ENCODE data around the gene ABCB9.

Gene ABCB9

DNA sequence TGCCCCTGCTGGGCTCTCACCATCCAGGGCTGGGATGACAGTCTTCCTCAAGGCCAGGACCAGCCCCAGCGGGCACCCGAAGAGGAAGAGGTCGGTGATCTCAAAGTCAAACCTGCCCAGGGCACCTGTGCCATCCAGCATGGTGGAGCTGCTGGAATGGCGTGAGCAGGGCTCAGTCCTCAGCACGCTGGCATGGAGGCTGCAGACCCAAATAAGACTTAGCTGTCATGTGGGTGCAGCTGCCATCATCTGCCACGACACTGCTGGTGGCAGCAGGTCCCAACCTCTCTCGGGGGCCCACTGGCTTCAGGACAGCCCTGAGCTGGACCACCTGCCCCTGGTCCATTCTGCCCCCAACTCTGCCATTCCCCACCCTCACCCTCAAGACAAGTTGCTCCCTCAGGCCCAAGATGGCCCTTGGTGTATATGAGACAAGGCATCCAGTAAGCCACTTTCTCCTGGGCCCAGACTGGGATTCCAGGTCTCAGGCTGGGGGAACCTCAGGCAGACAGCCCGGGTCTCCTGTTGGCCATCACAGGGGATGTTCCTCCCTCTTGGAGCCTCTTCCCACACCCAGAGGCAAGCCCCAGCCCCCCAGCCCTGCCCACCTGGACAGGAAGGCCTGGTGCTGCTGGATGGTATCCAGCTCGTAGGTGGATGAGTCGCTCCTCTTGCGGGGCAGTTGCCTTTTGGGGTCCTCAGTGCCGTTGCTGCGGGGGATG, 28.7 kb upstream of the ABCB9 start:
- no peak for DNase-seq (ENCODE audit: low spot score)
- FAIRE-seq: no peak

DNA sequence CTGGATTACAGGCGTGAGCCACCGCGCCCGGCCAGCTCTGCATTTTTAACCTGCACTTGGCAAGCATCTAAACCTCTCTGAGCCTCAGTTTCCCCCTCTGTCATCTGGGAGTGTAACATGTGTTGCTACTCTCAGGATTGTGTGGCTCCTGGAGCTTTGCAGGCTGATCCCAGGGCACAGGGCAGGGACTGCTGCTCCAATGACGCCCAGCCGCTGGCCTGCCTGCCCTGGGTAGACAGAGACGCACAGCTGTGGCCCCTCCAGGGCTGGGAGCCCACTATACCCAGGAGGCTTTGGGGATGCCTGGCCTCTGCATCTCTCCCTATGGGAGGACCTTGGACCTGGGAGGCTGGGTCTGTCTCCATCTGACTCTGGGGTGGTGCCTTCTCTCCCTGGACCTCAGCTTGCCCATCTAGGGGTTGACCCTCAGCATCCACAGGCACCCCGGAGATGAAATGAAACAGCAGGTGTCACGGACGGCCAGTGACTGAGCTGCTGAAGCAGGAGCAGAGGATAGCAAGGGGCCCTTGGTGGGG, 27.9 kb upstream of the ABCB9 start:
- FAIRE-seq (no peak), DNase-seq (ENCODE audit: low spot score) (no peak)

DNA sequence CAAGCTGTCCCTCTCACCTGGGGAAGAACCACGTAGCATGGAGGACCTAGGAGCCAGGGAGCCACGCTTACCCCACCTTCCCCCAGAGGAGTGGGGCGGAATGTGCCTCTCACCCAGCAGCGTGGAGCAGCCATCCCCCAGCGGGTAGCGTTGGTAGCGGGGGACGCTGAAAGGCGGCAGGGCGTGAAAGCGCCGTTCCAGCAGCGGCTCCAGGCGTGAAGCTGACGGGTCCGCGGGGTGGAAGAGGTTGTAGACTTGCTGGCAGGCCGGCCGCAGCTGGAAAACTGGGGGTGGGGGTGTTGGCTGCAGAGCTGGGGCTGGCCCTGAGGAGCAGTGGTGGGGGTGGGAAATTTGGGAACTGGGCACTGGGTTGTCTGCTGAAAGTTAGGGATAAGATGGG, 26.1 kb upstream of the ABCB9 start:
- no peak for FAIRE-seq
- DNase-seq (ENCODE audit: low spot score): no peak

DNA sequence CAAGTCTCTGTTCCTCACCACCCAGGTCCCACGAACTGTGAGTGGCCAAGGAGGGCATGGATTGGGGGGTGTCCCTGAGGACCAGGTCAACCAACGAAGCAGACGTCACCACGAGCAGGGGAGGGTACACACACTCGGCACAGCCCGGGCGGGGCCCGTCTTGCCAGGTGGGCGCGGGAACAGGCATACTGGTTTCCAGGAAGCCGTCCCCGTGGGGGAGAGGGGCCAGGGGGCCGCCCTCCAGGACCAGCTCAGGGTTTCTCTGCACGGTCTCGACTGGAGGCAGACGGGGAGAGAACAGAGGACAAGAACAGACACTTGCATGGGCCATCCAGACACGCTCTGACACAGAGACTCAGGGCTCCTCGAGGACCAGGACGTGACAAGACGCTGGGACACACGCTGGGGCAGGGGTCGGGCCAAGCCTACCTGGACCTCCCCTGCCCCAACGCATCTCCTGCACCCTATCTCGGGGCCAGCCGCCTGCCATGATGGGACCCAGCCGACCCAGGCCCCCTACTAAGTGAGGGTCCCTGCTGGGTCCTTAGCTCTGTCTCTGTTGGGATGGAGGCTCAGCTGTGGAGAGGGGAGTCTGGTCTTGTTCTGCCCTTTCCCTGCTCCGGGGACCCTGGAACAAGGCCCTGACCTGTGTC, 25.5 kb upstream of the ABCB9 start:
- no peak for DNase-seq (ENCODE audit: low spot score)
- FAIRE-seq: no peak

DNA sequence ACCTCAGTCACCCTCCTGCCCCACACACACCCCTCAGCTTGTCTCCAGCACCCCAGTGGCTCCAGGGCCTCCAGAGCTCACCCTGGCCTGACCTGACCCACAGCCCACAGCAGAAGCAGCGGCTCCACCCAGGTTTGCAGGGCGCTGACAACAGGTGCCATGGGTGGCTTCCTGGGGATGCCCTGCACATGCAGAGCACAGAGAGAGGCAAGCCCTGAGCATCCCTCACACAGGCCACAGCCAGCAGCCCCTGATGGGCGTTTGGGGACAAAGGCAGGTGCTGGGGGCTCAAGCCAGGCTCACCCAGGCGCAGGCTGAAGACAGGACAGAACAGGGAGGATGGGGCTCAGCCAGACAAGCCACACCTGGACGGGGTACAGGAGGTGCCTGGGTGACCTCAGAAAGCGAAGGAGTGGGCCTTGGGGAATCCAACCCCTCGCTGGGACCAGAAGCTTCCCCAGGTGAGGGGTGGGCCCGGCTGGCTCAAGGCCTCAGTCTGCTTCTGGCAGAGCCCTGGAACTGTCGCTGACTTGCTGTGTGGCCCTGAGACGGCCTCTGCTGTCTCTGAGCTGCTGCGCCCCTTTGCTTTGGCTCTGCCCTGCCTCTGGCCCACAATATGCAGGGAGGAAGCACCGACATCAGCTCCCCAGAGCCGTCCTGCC, 24.8 kb upstream of the ABCB9 start:
- no peak for FAIRE-seq

DNA sequence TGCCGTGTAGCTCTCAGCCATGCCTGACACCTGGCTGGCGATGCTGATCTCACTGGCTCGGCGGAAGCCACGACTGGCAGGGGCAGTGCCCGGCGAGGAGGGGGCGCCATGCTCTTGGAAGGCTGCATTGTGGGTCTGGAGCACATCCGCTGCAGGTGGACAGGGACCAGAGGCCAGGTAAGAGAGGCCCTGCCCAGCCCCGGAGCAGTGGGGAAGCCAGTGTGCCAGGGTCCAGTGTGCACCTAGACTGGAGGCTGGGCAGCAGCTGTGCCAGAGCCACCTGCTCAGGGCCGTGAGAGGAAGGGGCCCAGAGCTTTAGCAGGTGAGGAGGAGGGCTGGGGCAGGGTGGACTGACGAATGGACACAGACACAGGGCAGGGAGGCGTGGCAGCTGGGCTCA, 24.3 kb upstream of the ABCB9 start:
- DNase-seq (ENCODE audit: low spot score): no peak
- no peak for FAIRE-seq

More for the DNA sequence above, 24.8 kb upstream of the ABCB9 start:
- no peak for DNase-seq (ENCODE audit: low spot score)

DNA sequence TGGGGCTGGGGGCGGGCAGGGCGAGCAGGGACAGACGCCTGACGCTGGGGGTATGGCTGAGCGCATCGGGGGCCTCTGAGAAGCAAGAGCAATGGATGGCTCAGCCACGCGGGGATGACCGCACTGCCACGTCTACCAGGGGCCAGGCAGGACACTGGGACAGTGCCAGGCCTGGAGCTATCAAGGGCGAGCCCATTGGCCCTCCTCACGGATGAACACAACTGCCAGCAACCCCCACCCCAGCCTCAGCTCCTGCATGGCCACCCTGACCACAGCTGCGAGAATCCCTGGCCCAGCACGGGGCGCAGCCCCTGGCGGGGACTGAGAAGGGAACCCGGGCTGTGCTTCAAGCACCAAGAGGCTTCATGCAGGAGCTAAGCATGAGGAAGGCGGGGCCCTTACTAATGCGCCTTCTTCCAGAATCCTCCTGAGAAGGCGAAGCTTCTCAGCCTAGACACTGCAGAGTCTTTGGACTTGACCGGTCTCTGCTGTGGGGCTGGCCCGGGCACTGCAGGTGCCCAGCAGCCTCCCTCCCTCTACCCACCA, 23.7 kb upstream of the ABCB9 start:
- no peak for FAIRE-seq

DNA sequence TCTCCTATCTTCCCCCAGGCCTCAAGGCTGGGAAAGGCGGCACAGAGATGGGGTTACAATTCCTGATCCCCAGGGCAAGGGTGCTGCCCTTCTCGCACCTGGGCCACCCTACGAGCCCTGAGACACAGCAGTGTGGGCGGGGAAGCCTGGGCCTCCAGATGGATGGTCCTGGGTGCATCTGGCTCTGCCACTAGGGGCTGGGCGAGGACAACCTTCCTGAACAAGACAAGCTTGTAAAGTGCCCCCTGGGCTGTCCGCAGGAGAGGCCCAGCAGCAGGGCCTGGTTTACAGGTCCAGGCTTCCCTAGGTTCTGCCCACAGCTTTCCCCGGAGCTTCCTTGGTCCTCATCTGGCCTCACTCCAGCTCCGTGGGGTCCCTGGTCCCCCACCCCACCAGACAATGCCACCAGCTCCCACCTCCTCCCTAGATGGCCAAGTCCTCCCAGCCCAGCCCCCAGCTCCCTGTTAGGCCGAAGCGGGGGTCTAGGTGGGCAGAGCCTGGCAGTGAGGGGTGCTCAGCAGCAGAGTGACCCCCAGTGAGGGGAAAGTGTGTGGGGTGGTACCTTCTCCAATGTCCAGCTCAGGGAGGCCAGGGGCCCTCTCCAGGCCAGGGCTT, 23.1 kb upstream of the ABCB9 start:
- DNase-seq (ENCODE audit: low spot score): no peak
- FAIRE-seq: no peak

More for the DNA sequence above, 23.7 kb upstream of the ABCB9 start:
- DNase-seq (ENCODE audit: low spot score): no peak

DNA sequence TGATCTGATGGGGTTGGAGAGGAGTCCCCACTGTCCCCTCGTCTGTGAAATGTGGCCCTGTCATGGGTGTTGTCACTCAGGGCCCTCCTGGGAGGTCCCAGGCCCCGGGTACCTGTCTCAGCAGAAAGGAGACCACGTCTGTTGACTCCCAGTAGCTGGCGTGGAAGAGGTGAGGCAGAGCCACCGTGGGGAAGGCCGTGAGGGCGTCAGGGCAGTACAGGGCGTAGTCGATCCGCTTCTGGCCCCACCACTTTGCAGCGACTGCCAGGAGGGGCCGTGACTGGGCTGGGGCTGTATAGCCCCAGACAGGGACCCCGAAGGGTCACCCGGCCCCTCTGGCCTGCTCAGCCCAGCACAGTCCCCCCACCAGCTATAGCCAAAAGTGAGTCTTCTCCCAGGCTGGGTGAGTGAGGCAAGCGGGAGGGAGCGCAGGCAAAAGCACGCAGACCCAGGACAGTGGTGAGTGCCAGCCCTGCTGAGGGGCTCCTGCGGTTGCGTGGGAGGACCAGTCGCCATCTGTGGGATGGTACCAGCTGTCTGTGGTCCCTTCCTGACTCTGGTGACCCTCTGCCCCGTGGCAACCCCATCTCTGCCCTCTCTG, 22.4 kb upstream of the ABCB9 start:
- no peak for FAIRE-seq
- DNase-seq (ENCODE audit: low spot score): no peak

DNA sequence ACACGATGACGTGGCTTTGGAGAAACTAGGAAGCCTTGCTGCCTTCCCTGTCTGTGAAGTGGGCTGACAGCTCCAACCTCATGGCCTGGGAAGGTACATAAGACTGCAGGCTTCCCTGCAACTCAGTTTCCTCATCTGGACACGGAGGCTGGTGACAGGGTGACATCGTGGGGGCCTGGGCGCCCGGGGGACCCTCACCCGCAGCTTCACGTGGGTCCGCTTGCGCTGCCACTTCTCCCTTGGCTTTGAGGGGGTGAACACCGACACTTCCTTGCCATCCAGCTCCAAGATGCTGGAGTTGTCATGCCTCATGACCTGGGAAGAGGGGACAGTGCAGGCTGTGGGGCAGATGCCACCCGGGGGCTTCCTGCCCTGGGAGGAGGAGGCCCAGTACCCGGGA, 21.8 kb upstream of the ABCB9 start:
- DNase-seq (ENCODE audit: low spot score) (no peak), FAIRE-seq (no peak)

DNA sequence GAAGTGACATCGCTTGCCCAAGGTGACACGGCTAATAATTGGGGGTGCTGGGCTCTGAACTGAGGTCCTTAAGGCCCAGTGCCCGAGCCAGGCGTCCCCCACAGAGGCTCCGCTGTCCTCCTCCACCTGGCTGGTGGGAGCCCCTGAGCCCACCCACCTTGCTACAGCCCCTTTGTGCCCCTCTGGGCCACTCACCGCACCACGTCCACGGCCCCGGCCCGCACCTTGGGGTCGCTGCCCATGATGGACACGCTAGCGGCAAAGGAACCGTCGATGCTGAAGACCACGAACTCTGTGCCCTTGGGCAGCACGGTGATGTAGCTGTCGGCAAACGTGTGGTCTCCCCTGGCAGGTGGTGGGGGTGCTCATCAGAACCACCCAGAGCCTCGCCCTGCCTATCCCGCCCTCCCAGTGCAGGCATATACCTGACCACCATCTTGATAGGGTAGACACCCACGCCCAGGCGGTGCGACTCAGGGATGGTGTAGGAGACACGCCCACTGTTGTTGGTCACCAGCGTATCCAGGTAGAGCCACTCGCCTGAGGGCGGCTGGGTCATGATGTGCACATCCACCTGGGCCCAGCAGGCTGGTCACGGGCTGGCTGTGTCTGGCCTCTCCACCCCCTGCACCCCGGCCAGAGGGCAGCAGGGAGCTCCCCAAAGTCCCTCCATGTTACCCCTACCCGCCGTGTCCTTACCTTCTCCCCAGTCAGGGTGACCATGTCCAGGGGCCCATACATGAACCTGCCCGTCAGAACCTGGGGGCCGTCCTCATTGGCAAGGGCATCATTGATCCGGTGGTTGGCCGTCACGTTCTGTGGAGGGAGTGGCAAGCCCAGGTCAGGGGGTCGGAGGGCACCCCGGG, 21.1 kb upstream of the ABCB9 start:
- DNase-seq (ENCODE audit: low spot score) (no peak), FAIRE-seq (no peak)

DNA sequence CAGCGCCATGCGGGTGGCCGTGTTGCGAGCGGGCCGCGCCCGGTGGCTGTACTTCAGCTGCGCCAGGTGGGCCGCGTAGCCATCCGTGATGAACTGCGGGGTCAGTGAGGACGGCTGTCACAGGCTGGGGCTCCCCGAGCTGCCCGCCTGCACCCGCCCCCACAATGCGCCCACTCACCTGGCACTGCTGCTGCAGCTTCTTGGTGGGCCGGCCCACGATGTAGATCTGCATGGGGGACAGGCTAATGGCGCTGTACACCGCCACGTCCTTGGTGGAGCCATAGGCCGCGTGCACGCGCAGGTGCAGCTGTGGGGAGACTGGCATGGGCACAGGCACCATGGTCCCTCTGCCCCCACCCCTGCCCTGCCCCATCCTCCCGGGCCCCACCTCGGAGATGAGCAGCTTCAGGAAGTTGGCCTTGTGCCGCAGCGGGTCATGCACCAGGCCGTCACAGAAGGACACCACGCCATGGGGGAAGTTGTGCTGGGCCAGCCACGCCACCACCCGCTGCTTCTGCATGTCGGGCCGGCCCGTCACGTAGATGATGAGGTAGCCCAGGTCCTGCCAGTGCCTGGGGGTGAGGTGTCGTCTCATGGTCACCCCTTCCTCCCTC, 20.1 kb upstream of the ABCB9 start:
- FAIRE-seq (no peak), DNase-seq (ENCODE audit: low spot score) (no peak)

DNA sequence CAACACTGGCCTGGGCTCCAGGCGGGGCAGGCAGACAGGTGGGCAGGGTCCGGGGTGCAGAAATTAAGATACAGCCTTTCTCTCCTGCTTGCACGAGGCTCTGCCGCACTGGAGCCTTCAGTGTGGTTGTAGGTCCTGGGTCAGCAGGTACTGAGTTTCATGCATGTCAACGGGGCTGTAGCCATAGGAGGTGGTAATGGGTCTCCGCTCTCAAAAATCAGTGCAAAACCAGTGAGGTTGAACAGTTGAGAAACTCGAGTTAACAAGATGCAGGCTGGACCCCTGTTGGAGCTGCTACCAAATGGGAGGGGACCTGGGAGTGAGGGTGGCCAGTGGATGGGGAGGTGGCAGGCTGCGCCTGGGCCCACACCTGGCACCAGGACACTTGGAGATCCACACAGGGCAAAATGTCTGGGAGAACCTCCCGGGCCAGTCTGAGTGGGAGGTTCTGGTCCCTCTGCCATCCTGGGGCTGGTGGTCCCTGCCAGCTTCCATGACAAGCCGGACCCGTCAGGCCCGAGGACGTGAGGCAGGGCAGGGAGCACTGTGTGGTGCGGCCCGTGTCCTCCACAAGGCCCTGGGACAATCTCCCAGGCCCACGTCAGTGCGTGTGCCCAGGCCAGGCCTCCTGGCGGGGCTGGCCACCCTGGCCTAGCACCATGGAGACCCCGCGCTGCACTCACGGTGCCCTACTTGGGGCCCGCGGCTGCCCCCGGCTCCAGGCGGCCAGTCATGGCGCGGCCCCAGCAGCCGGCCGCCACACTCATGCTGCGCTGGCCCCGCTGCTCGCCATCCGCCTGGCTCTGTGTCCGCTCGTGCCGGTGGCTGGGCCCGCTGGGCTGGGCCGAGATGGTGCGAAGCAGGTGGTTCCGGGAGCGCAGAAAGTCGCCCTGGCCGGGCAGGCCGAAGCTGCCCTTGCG, 19.3 kb upstream of the ABCB9 start:
- DNase-seq (ENCODE audit: low spot score) (no peak), FAIRE-seq (no peak)

DNA sequence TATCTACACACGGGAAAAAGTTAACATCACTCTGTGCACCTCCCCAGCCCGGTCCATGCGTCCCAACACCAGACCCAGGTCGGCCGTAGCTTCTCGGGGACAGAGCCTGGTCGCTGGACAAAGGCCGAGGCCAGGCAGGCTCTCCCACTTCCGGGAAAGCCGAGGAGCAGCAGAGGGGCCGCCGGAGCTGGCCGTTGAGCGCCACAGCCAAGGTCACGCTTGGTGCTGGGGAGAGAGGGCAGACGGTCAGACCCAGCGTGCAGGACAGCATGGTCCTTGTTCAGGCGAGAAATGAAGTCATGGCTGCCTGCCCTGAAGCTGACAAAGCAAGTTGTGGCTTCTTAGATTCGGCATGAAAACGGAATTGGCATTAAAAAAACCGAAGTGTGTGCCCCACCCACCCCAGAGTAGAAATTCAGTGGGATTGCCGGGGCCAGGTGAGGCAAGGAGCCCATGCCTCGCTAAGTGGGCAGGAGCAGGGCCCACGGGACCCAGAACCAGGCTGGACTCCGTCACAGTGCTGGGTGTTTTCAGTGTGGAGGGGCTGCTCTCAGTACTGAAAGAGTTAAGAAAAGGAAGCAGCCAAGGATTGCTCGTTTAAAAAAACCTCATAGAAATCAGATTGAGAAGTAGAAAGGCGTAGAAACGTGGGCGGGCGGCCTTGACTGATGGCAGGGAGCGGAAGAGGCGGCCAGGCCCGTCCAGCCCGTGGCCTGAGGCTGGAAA, 18.5 kb upstream of the ABCB9 start:
- no peak for DNase-seq (ENCODE audit: low spot score)
- FAIRE-seq: no peak

DNA sequence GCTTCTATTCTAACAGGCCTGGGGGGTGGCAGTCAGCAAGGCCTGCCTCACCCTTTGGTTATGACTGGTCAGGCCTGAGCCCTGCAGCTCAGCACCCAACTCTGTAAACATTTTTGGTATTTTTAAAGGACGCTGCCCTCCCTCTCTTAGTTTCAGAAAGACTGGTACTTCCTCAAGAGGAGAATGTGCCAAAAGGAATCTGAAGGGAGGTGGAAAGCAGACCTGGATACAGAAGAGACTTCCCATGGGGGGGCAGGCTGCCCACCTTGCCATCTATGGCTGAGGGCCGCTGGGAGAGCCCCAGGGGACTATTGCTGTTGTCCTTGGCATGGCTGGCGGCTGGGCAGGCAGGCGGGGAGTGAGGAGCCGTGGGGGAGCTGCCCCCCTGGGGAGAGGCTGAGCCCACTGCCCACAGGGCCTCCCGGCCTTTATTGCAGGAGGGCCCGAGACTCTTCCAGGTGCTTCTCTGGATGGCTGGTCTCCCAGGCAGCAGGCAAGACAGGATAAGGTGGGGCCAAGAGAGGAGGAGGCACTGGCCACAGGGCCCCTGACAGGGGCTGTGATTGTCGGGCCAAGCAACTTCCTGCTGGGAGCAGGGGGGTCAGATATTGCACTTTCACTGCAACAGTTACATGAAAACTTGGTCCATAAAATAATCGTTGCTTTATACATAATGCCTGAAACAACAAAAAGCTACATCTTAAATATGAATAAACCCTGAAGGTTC, 17.7 kb upstream of the ABCB9 start:
- FAIRE-seq (no peak), DNase-seq (ENCODE audit: low spot score) (no peak)

DNA sequence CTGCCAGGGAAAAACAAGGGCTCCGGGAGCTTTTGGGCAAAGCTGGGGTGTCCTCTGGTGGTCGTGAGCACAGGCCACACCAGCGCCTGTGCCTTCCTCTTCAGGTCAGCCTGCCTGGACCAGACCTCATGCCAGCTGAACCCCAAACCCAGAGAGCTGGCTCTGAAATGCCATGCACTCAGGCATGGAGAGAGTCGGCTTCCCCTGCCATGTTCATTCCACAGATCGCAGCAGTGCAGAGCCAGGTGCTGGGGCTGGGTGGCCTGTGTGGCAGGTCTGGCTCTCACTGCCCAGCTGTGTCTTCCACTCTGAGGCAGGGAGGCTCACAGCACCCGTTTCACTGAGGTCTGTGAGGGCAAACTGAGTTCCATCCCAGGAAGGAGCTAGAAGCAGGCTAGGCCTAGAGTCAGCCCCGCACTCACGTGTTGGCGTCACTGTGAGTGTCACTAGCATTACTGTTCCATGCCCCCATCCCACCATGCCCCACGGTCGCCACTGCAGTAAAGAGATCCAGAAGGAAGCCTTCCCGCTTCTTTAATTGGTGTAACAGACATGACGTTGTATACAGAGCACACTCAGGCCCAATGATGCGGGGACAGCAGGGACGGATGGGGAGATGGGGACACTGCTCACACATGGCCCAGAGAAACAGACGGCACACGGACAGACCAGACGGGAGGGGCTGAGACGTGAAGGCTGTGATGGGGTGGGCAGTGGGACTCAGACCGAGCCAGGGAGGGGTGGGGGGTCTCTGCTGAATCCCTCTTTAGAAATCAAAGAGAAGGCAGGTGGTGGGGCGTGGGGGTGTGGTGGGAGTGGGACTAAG, 16.9 kb upstream of the ABCB9 start:
- no peak for DNase-seq (ENCODE audit: low spot score)
- FAIRE-seq: peak; percentile 40

DNA sequence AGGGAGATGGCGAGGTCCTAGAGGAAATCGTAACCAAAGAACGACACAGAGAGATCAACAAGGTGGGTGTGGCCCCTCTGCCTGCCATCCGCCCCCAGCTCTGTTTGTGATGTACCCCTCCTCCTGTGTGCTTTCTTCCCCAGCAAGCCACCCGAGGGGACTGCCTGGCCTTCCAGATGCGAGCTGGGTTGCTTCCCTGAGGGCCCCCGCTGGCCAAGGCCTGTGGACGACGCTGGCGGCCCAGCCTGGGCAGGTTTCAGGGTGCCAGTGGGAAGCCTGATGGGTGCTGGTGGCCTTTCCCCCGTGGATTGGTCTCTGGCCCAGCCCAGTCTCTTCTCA, 16.2 kb upstream of the ABCB9 start:
- FAIRE-seq (no peak), DNase-seq (ENCODE audit: low spot score) (no peak)

Measured in urothelium cell line (cell line).